Measurements from ENCODE around the gene ADGRV1. TPM values are rescaled to one million over a fixed set of nuclear protein-coding genes. Genes with fewer than 3 reads are reported as not detected.
A peak's percentile ranks its signal among the peaks of the same experiment; 100 is the strongest.

The ADGRV1 gene
- total and polyA plus RNA-seq, 9 of the 15 experiments (the other 6 are each of a cell fraction or from before 2014, with no cell fraction given), result 21.7 to 156 (median 58.2) TPM

DNA sequence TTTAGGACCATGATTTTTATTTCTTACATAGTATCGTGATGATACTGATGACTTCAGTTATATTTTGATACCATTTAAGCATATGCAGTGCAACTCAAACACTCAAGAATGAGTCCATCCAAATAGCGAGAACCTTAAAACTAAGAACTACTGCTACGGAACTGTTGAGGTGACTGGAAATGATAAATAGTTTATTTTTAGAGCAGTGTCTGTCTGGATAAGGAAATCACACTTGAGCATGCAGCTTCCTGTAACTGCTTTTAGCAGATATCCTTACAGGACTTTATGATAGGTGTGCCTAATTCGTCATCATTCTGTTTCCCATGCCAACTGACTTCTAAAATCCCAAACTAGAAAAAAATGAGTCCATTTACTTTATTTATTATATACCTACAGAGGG is 85.5 kb downstream of the ADGRV1 start (continued):
- TF ChIP-seq, protein P1, sequence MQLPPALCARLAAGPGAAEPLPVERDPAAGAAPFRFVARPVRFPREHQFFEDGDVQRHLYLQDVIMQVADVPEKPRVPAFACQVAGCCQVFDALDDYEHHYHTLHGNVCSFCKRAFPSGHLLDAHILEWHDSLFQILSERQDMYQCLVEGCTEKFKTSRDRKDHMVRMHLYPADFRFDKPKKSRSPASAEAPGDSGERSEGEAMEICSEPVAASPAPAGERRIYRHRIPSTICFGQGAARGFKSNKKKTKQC (CRISPR knock-in tag; IDR thresholded peaks at IDR 0.05), result no peak
- TF ChIP-seq ZNF384 (IDR thresholded peaks at IDR 0.05; ENCODE audit: low read depth, low read length) (peak; percentile 50; the same call in 1 of the 2 replicates), KDM1A (IDR thresholded peaks at IDR 0.05) (peak; percentile 88), HSF4 (CRISPR knock-in tag; IDR thresholded peaks at IDR 0.05; ENCODE audit: borderline replicate concordance) (no peak), U2AF2 (optimal IDR thresholded peaks at IDR 0.05; ENCODE audit: low read depth, low read length) (no peak), TEAD2 (tag; IDR thresholded peaks at IDR 0.05) (no peak), FOS (IDR thresholded peaks at IDR 0.05; ENCODE audit: extremely low read depth, insufficient read length) (no peak), ZBTB7A (IDR thresholded peaks at IDR 0.05; ENCODE audit: borderline replicate concordance, control insufficient read depth, low read depth, low read length) (no peak), ZNF175 (CRISPR knock-in tag; IDR thresholded peaks at IDR 0.05; ENCODE audit: low read depth) (0 out of 2 replicates have a peak, but pooled peaks have one; percentile 14), PYGO2 (tag; IDR thresholded peaks at IDR 0.05) (peak; percentile 42; the same call in 1 of the 2 replicates), TSC22D4 (tag; IDR thresholded peaks at IDR 0.05) (no peak), ETS2 (tag; IDR thresholded peaks at IDR 0.05; ENCODE audit: borderline replicate concordance, poor library complexity, severe bottlenecking) (no peak), ZNF695 (CRISPR knock-in tag; IDR thresholded peaks at IDR 0.05) (no peak), PHF21A (IDR thresholded peaks at IDR 0.05; ENCODE audit: borderline replicate concordance, low read depth) (no peak), ZNF830 (CRISPR knock-in tag; IDR thresholded peaks at IDR 0.05) (no peak), NR3C1 (CRISPR knock-in tag; IDR thresholded peaks at IDR 0.05) (no peak), ZNF311 (CRISPR knock-in tag; IDR thresholded peaks at IDR 0.05) (peak; percentile 82; the same call in 1 of the 2 replicates)
- TF ChIP-seq, protein P2, sequence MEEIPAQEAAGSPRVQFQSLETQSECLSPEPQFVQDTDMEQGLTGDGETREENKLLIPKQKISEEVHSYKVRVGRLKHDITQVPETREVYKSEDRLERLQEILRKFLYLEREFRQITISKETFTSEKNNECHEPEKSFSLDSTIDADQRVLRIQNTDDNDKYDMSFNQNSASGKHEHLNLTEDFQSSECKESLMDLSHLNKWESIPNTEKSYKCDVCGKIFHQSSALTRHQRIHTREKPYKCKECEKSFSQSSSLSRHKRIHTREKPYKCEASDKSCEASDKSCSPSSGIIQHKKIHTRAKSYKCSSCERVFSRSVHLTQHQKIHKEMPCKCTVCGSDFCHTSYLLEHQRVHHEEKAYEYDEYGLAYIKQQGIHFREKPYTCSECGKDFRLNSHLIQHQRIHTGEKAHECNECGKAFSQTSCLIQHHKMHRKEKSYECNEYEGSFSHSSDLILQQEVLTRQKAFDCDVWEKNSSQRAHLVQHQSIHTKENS (CRISPR knock-in tag; IDR thresholded peaks at IDR 0.05), result no peak
- TF ChIP-seq, protein P3, sequence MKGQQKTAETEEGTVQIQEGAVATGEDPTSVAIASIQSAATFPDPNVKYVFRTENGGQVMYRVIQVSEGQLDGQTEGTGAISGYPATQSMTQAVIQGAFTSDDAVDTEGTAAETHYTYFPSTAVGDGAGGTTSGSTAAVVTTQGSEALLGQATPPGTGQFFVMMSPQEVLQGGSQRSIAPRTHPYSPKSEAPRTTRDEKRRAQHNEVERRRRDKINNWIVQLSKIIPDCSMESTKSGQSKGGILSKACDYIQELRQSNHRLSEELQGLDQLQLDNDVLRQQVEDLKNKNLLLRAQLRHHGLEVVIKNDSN (CRISPR knock-in tag; IDR thresholded peaks at IDR 0.05), result no peak
- TF ChIP-seq, protein P4, sequence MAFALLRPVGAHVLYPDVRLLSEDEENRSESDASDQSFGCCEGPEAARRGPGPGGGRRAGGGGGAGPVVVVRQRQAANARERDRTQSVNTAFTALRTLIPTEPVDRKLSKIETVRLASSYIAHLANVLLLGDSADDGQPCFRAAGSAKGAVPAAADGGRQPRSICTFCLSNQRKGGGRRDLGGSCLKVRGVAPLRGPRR (CRISPR knock-in tag; IDR thresholded peaks at IDR 0.05), result no peak
- TF ChIP-seq, protein P5, sequence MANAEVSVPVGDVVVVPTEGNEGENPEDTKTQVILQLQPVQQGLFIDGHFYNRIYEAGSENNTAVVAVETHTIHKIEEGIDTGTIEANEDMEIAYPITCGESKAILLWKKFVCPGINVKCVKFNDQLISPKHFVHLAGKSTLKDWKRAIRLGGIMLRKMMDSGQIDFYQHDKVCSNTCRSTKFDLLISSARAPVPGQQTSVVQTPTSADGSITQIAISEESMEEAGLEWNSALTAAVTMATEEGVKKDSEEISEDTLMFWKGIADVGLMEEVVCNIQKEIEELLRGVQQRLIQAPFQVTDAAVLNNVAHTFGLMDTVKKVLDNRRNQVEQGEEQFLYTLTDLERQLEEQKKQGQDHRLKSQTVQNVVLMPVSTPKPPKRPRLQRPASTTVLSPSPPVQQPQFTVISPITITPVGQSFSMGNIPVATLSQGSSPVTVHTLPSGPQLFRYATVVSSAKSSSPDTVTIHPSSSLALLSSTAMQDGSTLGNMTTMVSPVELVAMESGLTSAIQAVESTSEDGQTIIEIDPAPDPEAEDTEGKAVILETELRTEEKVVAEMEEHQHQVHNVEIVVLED (CRISPR knock-in tag; IDR thresholded peaks at IDR 0.05), result no peak
- TF ChIP-seq, protein P6, sequence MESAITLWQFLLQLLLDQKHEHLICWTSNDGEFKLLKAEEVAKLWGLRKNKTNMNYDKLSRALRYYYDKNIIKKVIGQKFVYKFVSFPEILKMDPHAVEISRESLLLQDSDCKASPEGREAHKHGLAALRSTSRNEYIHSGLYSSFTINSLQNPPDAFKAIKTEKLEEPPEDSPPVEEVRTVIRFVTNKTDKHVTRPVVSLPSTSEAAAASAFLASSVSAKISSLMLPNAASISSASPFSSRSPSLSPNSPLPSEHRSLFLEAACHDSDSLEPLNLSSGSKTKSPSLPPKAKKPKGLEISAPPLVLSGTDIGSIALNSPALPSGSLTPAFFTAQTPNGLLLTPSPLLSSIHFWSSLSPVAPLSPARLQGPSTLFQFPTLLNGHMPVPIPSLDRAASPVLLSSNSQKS (CRISPR knock-in tag; IDR thresholded peaks at IDR 0.05), result no peak

Measured in K562 (cell line).